ENCODE measurements around the gene NCOA4.
A peak's percentile ranks its signal among the peaks of the same experiment; 100 is the strongest.
"Not testable (repeated sequence)": the region's sequence is repeated elsewhere in the genome, so short reads cannot be mapped to it uniquely, and the experiment has no call there.

The NCOA4 gene

GRCh38 chr10:45978554-45978953, 51.9 kb downstream of the NCOA4 start:
- DNase-seq = not testable (repeated sequence)

GRCh38 chr10:45974041-45974440, 56.4 kb downstream of the NCOA4 start:
- not testable (repeated sequence) for DNase-seq

- not testable (repeated sequence) for DNase-seq
Observed at GRCh38 chr10:45972813-45973169, 57.6 kb downstream of the NCOA4 start.

- DNase-seq = peak; percentile 91
Observed at GRCh38 chr10:45972106-45972812, 58.2 kb downstream of the NCOA4 start, which contains the start of gene TIMM23. Gene TIMM23 (plus strand): TSS chr10:45972489. CDS start chr10:45972625, 136 bp downstream.

DNA sequence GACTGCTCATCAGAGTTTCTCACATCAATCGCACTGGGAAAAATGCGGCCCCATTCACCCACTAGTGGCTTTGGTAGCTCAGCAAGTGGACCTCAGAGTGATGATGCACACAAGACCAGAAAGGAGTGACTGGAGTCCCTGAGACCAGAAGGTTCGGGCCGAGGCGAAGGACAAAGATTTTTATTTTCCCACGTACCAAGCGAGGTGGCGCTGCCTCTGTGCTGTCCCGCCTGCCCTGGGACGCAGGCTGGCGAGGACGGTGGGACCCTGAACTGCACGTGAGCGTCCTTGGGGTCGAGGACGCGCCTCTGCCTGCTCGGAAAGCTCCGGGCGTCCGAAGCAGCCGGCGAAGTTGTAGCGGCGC, 58.7 kb downstream of the NCOA4 start:
- DNase-seq = not testable (repeated sequence)

- DNase-seq = not testable (repeated sequence)
Observed at GRCh38 chr10:45971019-45971418, 59.4 kb downstream of the NCOA4 start.

GRCh38 chr10:45962686-45963452, 67.6 kb downstream of the NCOA4 start:
- DNase-seq = not testable (repeated sequence)

DNA sequence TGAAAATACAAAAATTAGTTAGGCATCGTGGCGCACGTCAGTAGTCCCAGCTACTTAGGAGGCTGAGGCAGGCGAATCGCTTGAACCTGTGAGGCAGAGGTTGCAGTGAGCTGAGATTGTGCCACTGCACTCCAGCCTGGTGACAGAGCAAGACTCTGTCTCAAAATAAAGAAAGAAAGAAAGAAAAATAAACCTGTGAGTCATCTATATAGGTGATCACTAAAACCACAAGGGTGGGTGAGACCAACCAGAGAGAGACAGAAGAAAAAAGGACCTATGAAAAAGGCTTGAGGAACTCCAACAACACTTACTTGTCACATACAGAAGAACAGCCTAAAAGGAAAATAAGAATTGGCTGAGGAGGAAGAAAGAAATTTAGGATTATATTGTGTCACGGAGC, 72.5 kb downstream of the NCOA4 start:
- DNase-seq = not testable (repeated sequence)

DNA sequence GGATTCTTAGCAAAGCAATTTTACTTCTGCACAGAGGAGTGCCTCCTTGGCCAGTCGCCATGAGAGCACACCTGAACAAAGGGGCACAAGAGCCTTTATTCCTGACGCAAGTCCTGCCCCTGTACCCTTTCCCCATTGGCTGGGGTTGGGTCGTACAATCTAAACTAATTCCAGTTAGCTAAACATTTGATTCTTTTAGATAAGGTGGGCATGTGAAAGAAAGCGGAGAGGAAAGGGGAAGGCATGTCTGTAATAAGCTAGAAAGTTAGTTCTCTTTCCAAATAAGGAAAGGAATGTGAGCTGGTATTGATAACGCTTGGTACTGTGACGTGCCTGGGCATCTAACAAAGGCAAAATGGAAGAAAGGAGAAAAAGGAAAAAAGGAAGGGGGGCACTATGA, 73.8 kb downstream of the NCOA4 start:
- DNase-seq = not testable (repeated sequence)
